Peyer's patch (tissue), 4 donors: ENCODE measurements around the gene RBM15.

ENCODE experiments used
- POLR2A ChIP-seq, 2 donors: fragments of 450-650 bp; IDR thresholded peaks; one replicate each; pipeline ENCODE4 v1.5.1; 2017; ENCODE audit warnings: antibody characterized with exemption in 2 of 2, mild to moderate bottlenecking in 2 of 2, moderate library complexity in 2 of 2
- TF ChIP-seq, protein P1 (sequence below), 6 experiments: fragments of 450-650 bp in 4 of 6; fragments of 200-600 bp in 2 of 6; sonication (generic) in 1 of 6; IDR thresholded peaks; one replicate each; pipeline ENCODE4 v1.5.1; 2017 to 2019; ENCODE audit warnings: antibody characterized with exemption in 6 of 6, mild to moderate bottlenecking in 3 of 6, moderate library complexity in 1 of 6

DNA sequence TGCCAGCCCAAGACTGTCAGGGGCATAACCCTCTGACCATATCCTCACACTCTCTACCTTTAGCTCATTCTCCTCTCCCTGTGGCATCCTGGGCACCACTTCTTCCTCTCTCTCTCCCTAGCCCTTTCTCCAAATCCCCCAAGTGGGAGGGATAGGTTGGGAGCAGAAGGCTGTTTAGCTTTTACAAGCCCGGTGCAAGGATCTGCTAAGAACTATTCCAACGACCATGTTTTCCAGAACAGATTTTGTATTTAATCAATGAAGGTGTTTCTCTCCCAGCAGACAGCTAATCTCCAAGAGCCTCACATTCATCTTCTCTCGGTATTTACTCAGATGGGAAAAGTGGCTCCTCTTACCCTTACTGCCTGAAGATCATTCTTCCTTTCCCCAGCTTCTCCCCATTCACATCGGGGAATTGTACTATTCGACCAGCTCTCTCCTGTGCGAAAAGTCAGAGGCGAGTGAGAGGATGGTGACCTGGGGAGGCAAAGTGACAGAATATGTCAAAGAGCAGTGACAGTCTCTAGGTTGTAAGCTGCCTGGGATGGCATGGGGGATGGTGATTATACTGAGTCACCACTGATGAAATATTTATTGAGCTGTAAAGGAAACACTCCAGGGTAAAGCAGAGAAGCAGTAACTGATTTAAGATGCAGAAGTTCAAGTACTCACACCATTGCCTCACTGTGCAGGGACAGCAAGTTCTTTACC, 47.0 kb upstream of the RBM15 start:
- TF ChIP-seq, protein P1, sequence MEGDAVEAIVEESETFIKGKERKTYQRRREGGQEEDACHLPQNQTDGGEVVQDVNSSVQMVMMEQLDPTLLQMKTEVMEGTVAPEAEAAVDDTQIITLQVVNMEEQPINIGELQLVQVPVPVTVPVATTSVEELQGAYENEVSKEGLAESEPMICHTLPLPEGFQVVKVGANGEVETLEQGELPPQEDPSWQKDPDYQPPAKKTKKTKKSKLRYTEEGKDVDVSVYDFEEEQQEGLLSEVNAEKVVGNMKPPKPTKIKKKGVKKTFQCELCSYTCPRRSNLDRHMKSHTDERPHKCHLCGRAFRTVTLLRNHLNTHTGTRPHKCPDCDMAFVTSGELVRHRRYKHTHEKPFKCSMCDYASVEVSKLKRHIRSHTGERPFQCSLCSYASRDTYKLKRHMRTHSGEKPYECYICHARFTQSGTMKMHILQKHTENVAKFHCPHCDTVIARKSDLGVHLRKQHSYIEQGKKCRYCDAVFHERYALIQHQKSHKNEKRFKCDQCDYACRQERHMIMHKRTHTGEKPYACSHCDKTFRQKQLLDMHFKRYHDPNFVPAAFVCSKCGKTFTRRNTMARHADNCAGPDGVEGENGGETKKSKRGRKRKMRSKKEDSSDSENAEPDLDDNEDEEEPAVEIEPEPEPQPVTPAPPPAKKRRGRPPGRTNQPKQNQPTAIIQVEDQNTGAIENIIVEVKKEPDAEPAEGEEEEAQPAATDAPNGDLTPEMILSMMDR (IDR thresholded peaks at IDR 0.05), result no peak
- peak in 1 of 2 donors; percentile 9 for TF ChIP-seq POLR2A (IDR thresholded peaks at IDR 0.05)
